Activated CD8-positive, alpha-beta memory T cell treated with anti-CD3 and anti-CD28 coated beads, Interleukin-2, amount 50 U/mL, for 1 hour (primary cell): ENCODE measurements around the gene USF1.
A peak's percentile ranks its signal among the peaks of the same experiment; 100 is the strongest.
"Not testable (repeated sequence)": the region's sequence is repeated elsewhere in the genome, so short reads cannot be mapped to it uniquely, and the experiment has no call there.

ENCODE experiments used
- DNase-seq: peaks from one replicate; pipeline ENCODE4 v3.0.0-alpha.2; 2020; ENCODE audit errors: extremely low read depth

The USF1 gene

GRCh38 chr1:161047436-161048420 lies 2.0 kb upstream of the USF1 start:
- no peak for DNase-seq

DNA sequence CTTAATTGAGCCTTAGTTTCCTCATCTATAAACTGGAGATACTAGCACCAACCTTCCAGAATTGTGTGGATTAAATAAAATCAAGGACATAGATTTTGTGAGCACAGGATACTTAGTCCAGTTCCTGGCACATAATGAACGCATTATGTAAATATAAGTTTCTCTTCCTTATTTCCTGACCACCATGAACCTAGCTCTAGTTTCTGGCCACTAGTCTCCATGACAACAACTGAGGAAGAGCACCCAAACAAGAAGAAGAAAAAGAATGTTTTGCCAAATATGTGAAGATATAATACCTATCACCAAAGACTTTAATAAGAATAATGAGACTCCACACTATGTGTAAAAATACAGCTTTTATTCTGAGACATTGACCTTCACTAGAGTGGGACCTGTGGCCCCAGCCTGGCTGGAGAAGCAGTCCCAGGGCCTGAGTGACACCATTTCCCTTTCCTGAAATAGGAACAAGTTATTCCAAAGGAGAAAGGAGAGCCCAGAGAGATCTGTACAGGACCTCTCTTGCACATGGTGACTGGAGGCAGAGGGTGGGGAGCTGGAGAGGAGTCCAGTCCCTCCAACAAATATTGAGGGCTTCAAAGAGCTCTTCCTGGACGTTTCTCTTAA lies 940 bp upstream of the USF1 start:
- DNase-seq = no peak

GRCh38 chr1:161044908-161045735 lies 655 bp downstream of the USF1 start:
- peak; percentile 37 for DNase-seq

DNA sequence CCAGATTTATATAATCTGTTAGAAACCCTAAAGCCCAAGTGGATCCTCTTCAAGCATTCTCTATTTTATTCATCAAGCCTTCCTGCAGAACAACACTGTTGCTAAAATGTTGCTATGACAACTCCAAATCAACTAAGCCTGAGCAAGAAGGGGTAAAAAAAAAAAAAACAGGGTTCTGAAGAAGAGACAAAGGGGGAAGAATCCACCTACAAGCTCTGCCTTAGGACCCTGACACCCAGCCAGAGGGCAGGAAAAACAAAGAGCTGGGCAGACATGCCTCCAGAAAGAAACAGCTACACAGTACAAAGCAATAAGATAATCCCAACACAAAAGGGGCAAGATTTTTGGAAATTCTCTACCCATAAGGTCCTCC lies 1.3 kb downstream of the USF1 start:
- DNase-seq = no peak

GRCh38 chr1:161039546-161039945 lies 6.2 kb downstream of the USF1 start:
- no peak for DNase-seq

- DNase-seq = no peak
Observed at GRCh38 chr1:161039154-161039545, 6.6 kb downstream of the USF1 start.

GRCh38 chr1:161038523-161039153 lies 7.1 kb downstream of the USF1 start, which contains the start of gene TSTD1:
TSTD1 (minus strand) TSS chr1:161038964; CDS start chr1:161038889, 75 bp downstream.
- peak; percentile 48 for DNase-seq

DNA sequence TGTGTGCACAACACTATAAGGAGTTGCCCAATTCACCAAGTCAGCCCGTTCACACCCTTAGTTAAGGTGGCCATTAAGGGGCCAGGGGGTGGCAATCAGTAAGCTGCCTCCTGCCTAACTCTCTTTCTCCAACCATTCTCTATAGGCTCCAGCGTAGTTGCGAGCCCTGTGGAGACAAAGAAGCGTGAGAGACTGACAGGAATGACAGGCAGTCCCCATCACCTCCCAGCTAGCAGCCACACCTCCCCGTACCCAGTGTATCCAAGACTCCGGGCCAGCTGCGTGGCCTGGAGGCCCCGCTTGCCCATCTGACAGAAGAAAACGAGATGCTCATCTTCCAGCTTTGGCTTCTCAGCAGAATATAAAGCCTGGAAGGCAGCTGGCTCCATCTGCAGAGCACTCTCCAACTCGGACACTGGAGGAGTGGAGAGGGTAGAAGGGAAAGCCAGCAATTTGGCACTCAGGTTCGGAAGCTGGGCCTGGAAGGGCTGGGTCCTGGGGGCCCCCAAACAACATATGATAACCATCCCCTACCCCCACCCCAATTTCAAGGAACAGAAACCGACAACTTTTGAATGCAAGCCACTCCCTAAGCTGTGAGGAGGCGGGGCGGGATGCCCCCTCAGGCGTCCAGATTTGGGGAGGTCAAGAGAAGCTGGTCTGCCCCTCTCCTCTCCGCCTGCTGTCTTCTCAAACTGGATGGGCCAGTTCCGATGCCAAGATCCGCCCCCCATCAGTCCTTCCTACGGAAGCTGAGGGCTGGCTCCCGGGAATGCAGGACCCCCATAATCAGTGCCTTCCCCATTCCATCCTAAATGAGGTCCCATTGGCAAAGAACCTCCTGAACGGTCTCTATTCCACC lies 7.9 kb downstream of the USF1 start:
- DNase-seq = no peak

- DNase-seq = no peak
Observed at GRCh38 chr1:161033751-161034150, 12.0 kb downstream of the USF1 start.

DNA sequence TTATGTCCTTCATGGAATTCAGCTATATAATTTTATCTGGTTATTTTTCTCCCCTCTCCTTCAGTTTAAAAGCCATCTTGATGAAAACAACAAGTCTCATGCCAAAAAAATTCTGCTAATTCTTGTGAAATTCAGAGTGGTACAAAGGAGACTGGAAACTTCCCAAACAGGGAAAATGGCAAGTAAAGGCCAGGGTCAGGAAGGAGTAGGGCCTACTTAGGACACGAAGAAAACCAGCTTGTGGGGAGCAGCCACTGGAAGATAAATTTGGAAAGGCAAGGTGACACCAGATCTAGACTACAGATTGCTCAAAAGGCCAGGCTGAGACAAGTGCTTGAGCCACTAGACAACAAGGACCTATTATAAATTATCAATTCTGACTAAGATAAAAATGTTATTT lies 13.4 kb downstream of the USF1 start:
- DNase-seq = no peak

- no peak for DNase-seq
Observed at GRCh38 chr1:161031874-161032273, 13.9 kb downstream of the USF1 start.

DNA sequence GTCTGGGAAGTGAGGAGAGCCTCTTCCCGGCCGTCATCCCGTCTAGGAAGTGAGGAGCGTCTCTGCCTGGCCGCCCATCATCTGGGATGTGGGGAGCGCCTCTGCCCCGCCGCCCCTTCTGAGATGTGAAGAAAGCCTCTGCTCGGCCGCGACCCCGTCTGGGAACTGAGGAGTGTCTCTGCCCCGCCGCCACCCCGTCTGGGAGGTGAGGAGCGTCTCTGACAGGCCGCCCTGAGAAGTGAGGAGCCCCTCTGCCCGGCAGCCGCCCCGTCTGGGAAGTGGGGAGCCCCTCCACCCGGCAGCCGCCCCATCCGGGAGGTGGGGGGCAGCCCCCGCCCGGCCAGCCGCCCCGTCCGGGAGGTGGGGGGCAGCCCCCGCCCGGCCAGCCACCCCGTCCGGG lies 16.3 kb downstream of the USF1 start:
- not testable (repeated sequence) for DNase-seq

DNA sequence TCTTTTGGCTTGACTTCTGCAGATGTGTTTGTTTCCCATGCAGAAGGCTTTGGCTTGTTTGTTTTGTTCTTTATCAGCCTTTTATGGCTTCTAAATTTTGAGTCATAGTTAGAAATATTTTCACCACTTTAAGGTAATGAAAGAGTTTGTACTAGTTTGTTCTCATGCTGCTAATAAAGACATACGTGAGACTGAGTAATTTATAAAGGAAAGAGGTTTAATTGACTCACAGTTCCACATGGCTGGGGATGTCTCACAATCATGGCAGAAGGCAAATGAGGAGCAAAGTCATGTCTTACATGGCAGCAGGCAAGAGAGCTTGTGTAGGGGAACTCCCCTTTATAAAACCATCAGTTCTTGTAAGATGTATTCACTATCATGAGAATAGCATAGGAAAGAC lies 18.8 kb downstream of the USF1 start:
- not testable (repeated sequence) for DNase-seq

DNA sequence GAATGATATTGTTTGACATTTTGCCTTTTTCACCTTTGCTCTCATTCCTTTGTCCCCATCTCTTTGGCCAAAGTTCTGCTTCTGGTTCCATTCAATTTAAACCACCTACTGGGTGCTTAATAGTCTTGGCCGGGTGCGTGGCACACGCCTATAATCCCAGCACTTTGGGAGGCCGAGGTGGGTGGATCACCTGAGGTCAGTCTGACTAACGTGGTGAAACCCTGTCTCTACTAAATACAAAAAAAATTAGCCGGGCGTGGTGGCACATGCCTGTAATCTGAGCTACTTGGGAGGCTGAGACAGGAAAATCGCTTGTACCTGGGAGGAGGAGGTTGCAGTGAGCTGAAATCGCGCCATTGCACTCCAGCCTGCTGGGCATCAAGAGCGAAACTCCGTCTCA lies 23.3 kb downstream of the USF1 start:
- not testable (repeated sequence) for DNase-seq

DNA sequence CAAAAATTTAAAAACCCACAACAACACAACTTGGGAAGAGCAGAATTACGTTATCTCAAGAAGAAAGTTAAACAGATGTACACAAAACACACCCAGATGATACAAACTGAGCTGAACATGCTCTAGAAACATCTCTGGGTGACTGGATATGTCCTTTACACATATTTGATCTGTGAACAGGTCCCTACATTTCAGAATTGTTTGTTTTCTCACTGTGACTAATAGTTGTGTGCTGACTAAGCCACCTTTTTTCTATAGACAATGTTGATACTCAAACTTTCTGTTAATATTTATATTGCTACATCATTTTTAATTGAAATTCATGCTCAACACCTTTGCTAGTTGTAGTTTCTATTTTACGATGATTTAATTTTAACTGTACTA lies 23.8 kb downstream of the USF1 start:
- no peak for DNase-seq

DNA sequence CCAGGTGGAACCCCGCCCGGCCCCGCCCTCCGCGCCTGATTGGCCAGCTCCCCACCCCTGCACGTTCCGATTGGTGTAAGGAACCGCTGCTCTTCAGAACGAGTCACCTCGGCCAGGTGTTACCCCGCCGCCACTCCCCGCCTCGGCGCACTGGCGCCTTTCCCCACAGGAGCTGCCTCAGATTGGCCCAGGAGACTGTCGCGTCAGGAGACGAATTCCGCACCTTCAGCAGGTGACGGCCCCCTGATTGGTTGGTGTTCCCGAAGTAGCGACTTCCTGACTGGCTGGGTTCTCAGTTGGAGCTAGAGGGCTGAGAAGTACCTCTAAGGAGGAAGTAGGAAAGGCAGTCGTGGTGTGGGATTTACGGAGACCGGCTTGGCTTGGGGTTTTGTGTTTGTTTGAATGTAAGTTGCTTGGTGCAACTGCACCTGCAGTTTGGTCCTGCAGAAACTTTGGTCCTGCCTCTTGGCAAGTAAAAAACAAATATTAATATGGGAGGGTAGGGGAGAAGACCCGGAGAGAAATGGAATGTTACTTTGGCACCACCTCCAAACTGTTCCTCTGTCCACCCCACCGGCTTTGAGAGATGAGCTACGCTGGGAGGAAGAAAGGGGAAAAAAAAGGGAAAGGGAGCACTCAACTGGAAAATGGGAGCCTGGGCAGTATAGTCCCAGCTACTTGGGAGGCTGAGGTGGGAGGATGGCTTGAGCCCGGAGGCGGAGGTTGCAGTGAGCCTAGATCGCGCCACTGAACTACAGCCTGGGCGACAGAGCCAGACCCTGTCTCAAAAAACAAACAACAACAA lies 24.4 kb downstream of the USF1 start:
- peak; percentile 81 for DNase-seq

DNA sequence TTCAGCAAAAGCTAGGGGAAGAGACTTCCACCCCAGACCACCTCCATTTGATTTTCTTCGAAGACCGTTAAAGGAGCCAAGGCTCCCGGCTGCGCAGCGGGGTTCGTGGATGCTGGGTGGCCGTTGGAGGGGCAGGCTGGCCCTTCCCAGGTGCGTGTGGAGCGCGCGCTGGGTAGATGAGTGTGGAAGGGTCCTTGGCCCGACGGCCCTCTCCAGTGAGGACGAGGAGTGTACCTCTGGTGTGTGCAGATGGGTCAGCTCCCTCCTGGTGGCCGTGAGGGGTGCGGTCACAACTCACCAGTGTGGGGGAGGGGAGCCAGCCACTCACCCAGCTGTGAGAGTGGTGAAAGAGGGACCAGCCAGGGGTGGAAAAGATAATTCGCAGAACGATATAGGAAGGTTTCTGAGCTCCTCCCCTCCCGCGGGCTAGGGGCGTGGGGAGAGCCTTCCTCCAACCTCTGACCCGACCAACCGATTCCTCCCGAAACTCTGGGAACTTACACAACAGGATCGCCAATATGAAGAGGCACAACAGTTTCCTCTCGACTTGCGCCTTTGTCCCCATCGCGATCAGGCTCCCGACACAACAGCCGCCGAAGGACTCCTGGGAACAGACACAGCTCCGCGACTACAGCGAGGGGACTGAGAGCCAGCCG lies 25.1 kb downstream of the USF1 start, which contains the start of gene F11R:
Gene F11R (minus strand): TSS at position 644 of the 656 bp plus-strand sequence. CDS start 79 bp downstream, at position 565.
- DNase-seq = no peak

DNA sequence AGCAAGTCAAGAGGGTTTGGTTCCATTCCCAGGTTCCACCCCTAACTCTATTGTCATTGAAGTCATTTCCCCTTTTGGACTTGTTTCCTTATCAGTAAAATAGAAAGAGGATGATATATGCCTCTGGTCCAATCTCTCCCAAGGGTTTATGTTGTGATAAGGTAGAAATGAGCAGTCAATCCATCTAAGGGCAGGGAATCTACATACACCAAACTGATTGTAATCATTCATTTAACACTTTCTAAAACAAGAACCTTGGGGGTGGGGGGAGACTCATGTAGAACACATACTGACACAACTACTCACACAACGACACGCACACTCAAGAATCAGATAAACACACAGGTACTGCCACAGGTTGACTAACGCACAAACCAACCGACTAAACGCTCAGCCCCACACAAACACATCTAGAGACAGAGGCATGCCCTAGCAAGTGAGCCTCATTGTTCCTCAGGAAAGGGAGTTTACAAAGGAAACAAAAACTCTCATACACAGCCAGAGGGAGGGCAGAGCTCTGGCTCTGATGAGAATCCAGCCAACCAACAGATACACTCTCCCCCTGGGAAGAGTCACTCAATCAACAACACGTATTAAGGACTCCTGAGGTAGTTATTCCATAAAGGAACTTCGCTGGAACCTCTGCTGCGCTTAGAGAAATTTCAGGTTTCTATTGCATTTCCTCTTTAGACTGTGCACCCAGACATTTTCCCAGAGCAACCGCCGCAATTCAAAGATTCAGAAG lies 25.9 kb downstream of the USF1 start:
- no peak for DNase-seq
